Prostate gland (tissue), 2 donors: ENCODE results near the gene BIRC5. TPM values are rescaled to one million over a fixed set of nuclear protein-coding genes. Genes with fewer than 3 reads are reported as not detected.

ENCODE experiments used
- DNase-seq: peaks from one replicate; pipeline ENCODE4 v3.0.0-alpha.2; 2019; ENCODE audit warnings: low spot score
- H3K27ac ChIP-seq, 2 donors: fragments of 200-600 bp; sonication (generic); 2 replicates each; pipeline ENCODE4 v1.5.1; 2017 to 2019
- H3K27me3 ChIP-seq: fragments of 200-600 bp; sonication (generic); replicated peaks from 2 replicates; pipeline ENCODE4 v1.5.1; 2019; ENCODE audit not compliant: insufficient read depth
- H3K36me3 ChIP-seq, 2 donors: fragments of 200-600 bp; sonication (generic); 1 replicate in 1 of 2; 2 replicates in 1 of 2; pipeline versions ENCODE4 v1.5.1 to v1.8.1; 2017 to 2019
- H3K4me1 ChIP-seq: fragments of 200-600 bp; sonication (generic); replicated peaks from 2 replicates; pipeline ENCODE4 v1.5.1; 2019
- H3K4me3 ChIP-seq, 2 donors: fragments of 200-600 bp; sonication (generic); 2 replicates each; pipeline ENCODE4 v1.5.1; 2017 to 2019
- H3K9me3 ChIP-seq: fragments of 200-600 bp; sonication (generic); 2 replicates; pipeline ENCODE4 v1.5.1; 2017
- CTCF ChIP-seq, 4 experiments: fragments of 200-600 bp in 2 of 4; fragments of 450-650 bp in 2 of 4; sonication (generic) in 2 of 4; IDR thresholded peaks; 1 replicate in 3 of 4; 2 replicates in 1 of 4; pipeline ENCODE4 v1.5.1; 2016 to 2019; ENCODE audit warnings: antibody characterized with exemption in 4 of 4, mild to moderate bottlenecking in 2 of 4, moderate library complexity in 2 of 4
- POLR2A ChIP-seq: fragments of 450-650 bp; IDR thresholded peaks from one replicate; pipeline ENCODE4 v1.6.1; 2016; ENCODE audit warnings: antibody characterized with exemption, mild to moderate bottlenecking
- POLR2AphosphoS5 ChIP-seq: sonication (generic); formaldehyde crosslinking; IDR thresholded peaks from one replicate; pipeline ENCODE4 v1.6.1; 2017; ENCODE audit warnings: antibody characterized with exemption
- WGBS: methylation state at CpG from one replicate; pipeline ENCODE4 v1.1.5; 2018; 5-methylcytosine and 5-hydroxymethylcytosine counted together
- intact Hi-C: fragments of 100-400 bp; cut with DNase I; formaldehyde crosslinking; loops from one replicate; pipeline ENCODE4 v1.14.2; 2022
- total RNA-seq, 2 donors: library from RNA; depleted of rRNA; stranded (reverse); fragments of >200 nt; gene quantifications; one replicate each; pipeline ENCODE4 v1.1.0, GENCODE V29; 2016

BIRC5 gene
- total RNA-seq, 2 donors from 2014 or later: 4.6 to 7.0 TPM

- H3K27me3 ChIP-seq: no peaks in the 10 kb centered on the region
- intact Hi-C loops: no loop called here
- no peak for DNase-seq
- TF ChIP-seq POLR2A (no peak), CTCF (IDR thresholded peaks at IDR 0.05) (no peak), POLR2AphosphoS5 (no peak)
- no peaks in the 10 kb centered on the region for H3K9me3 ChIP-seq
- H3K36me3 ChIP-seq: no peaks in the 10 kb centered on the region
- H3K4me3 ChIP-seq: no peak overlapping the region
- no peak overlapping the region for H3K27ac ChIP-seq
- 94% methylated on average over 16 of the region's 16 CpGs for WGBS
- no peaks in the 10 kb centered on the region for H3K4me1 ChIP-seq
Observed at GRCh38 chr17:78225088-78225865, 11.2 kb downstream of the BIRC5 start.

GRCh38 chr17:78226055-78226758, 12.2 kb downstream of the BIRC5 start:
- Histone ChIP-seq H3K27ac (no peak overlapping the region), H3K9me3 (no peaks in the 10 kb centered on the region), H3K27me3 (no peaks in the 10 kb centered on the region), H3K36me3 (no peaks in the 10 kb centered on the region), H3K4me1 (no peaks in the 10 kb centered on the region), H3K4me3 (no peak overlapping the region)
- DNase-seq: no peak
- WGBS: 70% methylated on average over 12 of the region's 12 CpGs
- TF ChIP-seq POLR2AphosphoS5: no peak
- intact Hi-C loops: no loop called here

- TF ChIP-seq POLR2AphosphoS5 (no peak), POLR2A (no peak), CTCF (IDR thresholded peaks at IDR 0.05) (no peak)
- Histone ChIP-seq H3K27ac (no peak overlapping the region), H3K9me3 (no peaks in the 10 kb centered on the region), H3K4me3 (no peak overlapping the region), H3K27me3 (no peaks in the 10 kb centered on the region), H3K4me1 (no peaks in the 10 kb centered on the region), H3K36me3 (no peaks in the 10 kb centered on the region)
- intact Hi-C loops: no loop called here
- no peak for DNase-seq
- 66% methylated on average over 17 of the region's 20 CpGs for WGBS
Observed at GRCh38 chr17:78226759-78227454, 12.9 kb downstream of the BIRC5 start.

GRCh38 chr17:78227455-78227916, 13.4 kb downstream of the BIRC5 start:
- H3K27ac ChIP-seq: no peak overlapping the region
- H3K9me3 ChIP-seq: no peaks in the 10 kb centered on the region
- 83% methylated on average over 5 of the region's 10 CpGs for WGBS
- TF ChIP-seq CTCF (IDR thresholded peaks at IDR 0.05): no peak
- TF ChIP-seq POLR2AphosphoS5: no peak
- TF ChIP-seq POLR2A: no peak
- H3K4me3 ChIP-seq: no peak overlapping the region
- DNase-seq: no peak
- intact Hi-C loops: no loop called here
- H3K36me3 ChIP-seq: no peaks in the 10 kb centered on the region
- no peaks in the 10 kb centered on the region for H3K4me1 ChIP-seq
- H3K27me3 ChIP-seq: no peaks in the 10 kb centered on the region

- TF ChIP-seq CTCF (IDR thresholded peaks at IDR 0.05): no peak
- TF ChIP-seq POLR2A: no peak
- no peak for TF ChIP-seq POLR2AphosphoS5
- H3K4me3 ChIP-seq: no peak overlapping the region
- H3K4me1 ChIP-seq: no peaks in the 10 kb centered on the region
- intact Hi-C loops: no loop called here
- H3K9me3 ChIP-seq: no peaks in the 10 kb centered on the region
- WGBS: 80% methylated on average over 4 of the region's 4 CpGs
- no peaks in the 10 kb centered on the region for H3K36me3 ChIP-seq
- DNase-seq: no peak
- no peaks in the 10 kb centered on the region for H3K27me3 ChIP-seq
- no peak overlapping the region for H3K27ac ChIP-seq
Observed at GRCh38 chr17:78228176-78228575, 14.1 kb downstream of the BIRC5 start.
